Non-pigmented ciliary epithelial cell (primary cell): Measurements from ENCODE around the gene CLDN9.

Experiments
- DNase-seq: peaks from one replicate; pipeline ENCODE4 v3.0.0-alpha.2; 2010; ENCODE audit warnings: low read depth

The CLDN9 gene, protein sequence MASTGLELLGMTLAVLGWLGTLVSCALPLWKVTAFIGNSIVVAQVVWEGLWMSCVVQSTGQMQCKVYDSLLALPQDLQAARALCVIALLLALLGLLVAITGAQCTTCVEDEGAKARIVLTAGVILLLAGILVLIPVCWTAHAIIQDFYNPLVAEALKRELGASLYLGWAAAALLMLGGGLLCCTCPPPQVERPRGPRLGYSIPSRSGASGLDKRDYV

DNA sequence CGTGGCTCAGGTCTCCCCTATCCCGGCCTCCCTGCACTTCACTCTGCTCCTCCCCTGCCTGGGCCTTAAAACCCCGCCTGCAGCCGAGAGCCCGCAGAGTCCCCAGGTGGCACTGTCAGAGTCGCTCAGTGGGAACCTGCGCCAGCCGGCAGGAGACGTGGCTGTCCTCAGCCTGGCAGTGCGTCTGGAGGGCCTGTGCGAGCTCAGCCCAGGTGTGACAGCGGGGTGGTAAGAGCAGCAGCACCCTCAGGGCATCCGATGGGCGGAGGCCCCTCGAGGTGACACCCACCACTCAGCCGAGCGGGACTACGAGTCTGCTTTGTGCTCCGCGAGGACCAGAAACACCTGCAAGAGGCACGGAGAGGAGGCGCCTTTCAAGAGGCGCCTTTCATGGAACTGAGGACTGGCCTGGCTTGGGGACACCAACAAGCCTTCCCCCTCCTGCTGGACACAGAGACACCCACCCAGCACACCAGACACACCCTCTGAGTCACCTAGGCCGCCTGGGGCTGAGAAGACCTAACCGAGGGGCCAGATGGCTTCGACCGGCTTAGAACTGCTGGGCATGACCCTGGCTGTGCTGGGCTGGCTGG is at the start of gene CLDN9:
CLDN9 (plus strand) TSS at position 96 of the 593 bp plus-strand sequence; CDS start at position 536, 440 bp downstream.
- DNase-seq: no peak

DNA sequence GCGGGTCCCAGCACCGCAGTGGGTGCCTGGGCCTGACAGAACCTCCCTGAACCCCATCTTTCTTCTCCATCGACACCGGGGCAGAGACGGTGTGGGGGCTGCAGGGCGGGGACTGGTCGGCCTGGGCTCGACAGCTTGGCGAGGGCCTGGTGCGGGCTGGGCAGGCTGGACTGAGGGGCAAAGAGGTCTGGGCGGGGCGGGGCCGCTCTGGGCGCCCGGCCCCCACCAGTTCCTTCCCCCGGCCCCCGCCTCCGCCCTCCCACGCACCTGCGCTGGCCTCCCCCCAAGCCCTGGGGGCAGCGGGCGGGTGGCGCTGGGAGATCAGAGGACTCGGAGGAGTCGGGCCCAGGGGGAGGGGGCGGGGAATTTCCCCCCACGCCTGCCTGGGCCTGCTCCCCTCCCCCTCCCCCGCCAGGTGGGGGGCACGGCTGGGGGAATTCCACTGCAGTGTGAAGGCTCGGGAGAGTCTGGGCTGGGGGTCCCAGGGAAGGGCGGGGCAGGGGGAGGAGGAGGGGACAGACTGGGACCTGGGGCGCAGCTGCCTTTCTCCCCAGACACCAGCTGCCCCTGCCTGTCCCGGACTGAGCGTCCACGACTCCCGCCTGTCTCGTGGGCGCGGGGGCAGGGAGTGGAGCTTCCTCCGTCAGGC is 49.5 kb upstream of the CLDN9 start:
- DNase-seq: no peak

DNA sequence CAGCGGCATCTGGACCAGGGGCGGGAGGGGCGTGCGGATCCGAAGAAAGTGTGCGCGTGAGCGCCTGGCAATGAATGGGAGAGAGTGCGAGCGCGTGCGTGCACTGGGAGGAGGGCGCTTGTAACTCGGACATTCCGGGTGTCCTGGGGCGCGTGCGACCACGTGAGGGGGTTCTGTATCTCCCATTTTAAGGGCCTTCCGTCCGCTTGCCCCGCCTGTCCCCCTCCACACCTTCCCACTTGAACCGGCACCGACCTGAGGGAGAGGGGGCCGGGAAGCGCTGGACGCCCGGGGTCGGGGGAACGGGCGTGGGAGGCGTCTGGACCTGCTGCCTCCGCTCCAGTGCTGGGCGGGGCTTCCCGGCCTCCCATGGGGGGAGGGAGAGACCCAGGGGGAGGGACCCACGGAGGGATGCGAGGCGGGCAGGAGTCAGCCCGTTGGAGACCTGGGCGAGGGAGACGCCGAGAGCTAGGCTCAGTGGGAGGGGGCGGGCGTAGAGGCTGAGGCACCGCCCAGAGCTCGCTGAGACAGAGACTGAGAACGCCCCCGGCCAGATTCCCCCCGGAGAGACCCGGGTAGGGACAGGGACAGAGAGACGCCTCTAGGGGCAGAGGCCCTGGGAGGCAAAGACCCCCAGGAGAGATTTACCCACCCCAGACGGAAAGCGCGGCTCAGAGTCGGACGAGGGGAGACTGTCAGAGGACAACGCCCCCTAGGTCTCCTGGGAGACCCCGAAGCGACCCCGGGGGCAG is 48.8 kb upstream of the CLDN9 start, which contains the start of gene KREMEN2:
KREMEN2 (plus strand) TSS at position 553 of the 752 bp plus-strand sequence. CDS start 246 bp downstream, outside the sequence.
- no peak for DNase-seq

DNA sequence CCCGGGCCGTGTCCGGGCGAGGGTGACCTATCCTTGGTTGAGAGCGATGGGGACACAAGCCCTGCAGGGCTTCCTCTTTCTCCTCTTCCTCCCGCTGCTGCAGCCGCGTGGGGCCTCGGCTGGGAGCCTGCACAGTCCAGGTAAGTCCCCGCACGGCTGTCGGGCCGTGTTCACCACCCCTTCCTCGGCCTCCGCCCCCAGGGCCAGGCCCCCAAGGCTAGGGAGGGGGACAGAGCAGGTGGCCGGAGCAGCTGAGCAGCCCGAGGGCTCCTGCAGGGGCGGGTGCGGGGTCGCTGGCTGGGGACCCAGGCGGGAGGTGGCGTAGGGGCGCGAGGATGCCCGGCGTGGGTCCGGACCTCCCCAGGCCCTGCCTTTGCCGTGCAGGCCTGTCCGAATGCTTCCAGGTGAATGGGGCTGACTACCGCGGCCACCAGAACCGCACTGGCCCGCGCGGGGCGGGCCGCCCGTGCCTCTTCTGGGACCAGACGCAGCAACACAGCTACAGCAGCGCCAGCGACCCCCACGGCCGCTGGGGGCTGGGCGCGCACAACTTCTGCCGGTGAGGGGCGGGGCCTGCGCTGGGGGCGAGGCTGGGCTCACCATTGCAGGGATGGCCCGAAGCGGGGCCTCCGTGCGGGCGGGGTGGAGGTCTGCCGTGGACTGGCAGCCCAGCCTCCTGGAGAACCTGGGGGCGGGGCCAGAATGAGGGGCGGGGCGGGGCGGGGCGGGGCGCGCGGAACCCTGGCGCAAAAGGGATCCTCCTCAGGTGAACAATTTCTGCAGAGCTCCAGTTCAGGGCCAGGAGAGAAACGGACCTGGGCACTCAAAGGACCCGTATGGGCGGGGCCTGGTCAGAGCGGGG is 48.0 kb upstream of the CLDN9 start:
- DNase-seq: no peak

DNA sequence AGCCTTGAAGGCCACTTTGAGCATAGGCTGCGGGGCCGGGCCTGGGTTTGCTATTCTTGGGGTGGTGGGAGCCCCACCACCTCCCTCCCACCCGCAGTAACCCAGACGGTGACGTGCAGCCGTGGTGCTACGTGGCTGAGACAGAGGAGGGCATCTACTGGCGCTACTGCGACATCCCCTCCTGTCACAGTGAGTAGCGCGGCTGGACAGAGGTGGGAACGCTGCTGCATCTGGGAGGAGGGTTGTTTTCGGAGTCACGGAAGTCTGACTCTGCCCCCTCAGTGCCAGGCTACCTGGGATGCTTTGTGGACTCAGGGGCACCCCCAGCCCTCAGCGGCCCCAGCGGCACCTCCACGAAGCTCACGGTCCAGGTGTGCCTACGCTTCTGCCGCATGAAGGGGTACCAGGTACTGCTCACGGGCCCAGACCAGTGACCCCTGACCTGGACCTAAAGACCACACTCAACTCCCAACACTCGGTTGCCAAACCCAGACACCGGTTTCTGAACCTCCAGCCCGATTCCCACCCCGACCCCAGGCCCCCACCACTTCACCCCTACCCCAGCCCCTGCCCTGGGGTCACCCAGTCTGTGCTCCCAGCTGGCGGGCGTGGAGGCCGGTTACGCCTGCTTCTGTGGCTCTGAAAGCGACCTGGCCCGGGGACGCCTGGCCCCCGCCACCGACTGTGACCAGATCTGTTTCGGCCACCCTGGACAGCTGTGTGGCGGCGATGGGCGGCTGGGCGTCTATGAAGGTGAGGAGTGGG is 46.5 kb upstream of the CLDN9 start:
- DNase-seq: no peak

DNA sequence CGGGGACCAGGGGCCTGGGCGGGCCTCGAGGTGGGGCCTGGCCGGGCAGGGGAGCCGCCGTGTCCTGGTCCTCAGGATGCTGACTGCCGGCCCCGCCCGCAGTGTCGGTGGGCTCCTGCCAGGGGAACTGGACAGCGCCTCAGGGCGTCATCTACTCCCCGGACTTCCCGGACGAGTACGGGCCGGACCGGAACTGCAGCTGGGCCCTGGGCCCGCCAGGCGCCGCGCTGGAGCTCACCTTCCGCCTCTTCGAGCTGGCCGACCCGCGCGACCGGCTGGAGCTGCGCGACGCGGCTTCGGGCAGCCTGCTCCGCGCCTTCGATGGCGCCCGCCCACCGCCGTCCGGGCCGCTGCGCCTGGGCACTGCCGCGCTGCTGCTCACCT is 45.9 kb upstream of the CLDN9 start:
- DNase-seq: no peak

DNA sequence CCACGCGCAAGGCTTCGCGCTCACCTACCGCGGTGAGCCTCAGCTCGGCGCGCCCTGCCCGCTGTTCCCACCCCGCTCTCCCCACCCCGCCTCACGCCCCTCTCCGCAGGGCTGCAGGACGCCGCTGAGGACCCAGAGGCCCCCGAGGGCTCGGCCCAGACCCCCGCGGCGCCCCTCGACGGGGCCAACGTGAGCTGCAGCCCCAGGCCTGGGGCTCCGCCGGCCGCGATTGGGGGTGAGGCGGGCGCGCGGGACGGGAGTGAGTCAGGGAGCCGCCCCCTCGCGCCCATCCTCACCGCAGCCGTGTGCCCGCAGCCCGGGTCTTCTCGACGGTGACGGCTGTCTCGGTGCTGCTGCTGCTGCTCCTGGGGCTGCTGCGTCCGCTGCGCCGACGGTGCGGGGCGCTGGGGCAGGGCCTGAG is 45.5 kb upstream of the CLDN9 start:
- DNase-seq: no peak

DNA sequence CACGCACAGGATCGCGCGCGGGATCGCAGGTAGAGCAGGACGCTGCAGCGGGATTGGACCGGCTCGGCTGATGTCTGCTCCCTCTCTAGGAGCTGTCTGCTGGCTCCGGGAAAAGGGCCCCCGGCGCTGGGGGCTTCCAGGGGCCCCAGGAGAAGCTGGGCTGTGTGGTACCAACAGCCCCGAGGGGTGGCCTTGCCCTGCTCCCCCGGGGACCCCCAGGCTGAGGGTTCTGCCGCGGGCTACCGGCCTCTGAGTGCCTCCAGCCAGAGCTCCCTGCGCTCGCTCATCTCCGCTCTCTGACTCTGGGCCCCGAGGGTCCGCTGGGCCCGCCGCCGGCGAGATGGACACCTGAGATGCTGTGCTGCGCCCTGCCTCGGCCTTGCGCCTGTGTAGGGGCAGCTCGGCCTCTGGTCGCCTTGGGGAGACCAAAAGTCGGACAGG is 45.0 kb upstream of the CLDN9 start:
- no peak for DNase-seq

DNA sequence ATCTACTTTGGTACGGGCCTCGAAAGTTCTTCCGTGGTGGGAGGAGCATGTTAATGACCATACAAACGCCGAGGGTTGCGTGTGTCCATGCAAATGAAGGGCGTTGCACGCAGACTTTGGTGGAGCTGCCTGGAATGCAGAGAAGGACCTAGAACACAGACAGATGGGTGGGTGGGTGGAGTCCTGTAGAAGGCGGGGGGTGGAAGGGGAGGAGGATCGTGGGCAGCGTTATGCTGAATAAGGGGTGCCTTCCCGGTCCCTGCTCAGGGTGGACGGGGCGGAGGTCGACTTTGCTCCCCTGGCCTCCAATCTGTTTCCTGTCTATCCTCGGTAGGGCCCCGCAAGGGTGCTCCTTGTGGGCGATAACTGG is 44.4 kb upstream of the CLDN9 start:
- DNase-seq: no peak

DNA sequence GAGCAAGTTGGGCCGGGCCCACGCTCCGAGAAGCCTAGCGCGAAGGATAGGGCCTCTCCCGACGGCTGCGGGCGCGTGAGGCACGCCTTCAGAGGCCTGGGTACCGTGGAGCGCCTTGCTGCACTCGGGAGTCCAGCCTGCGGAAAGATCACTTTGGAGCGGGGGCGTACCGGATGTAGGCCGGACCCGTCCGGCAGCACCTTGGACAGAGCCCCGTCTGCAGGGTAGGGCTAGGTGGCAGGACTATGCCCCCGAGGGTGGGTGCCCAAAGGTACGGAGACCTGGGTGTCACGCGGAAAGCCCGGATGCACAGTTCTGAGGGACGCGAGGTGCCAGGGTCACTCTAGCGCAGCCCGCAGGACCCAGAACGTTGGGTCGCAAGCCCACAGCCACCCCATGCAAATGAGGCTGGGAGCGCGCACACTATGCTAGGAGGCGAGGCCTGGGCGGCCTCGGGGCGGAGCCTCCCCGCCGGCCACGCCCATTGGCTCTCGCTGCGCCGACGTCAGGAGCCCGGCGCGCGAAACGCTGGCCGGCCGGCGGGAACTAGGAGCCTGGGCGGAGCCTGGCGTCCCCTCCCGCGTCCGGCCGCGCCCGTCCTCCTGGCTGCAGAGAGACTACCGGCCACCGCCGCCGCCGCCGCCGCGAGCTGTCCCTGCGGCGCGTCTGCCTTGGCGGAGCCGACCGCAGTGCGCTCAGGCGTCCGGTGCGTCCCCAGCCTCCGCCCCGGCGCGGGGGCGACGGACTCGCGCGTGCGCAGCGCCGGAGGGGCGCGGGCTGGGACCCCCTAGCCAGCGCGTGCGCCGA is 43.8 kb upstream of the CLDN9 start, which contains the start of gene PAQR4:
PAQR4 (plus strand) TSS at position 611 of the 807 bp plus-strand sequence. CDS start 327 bp downstream, outside the sequence.
- DNase-seq: no peak

DNA sequence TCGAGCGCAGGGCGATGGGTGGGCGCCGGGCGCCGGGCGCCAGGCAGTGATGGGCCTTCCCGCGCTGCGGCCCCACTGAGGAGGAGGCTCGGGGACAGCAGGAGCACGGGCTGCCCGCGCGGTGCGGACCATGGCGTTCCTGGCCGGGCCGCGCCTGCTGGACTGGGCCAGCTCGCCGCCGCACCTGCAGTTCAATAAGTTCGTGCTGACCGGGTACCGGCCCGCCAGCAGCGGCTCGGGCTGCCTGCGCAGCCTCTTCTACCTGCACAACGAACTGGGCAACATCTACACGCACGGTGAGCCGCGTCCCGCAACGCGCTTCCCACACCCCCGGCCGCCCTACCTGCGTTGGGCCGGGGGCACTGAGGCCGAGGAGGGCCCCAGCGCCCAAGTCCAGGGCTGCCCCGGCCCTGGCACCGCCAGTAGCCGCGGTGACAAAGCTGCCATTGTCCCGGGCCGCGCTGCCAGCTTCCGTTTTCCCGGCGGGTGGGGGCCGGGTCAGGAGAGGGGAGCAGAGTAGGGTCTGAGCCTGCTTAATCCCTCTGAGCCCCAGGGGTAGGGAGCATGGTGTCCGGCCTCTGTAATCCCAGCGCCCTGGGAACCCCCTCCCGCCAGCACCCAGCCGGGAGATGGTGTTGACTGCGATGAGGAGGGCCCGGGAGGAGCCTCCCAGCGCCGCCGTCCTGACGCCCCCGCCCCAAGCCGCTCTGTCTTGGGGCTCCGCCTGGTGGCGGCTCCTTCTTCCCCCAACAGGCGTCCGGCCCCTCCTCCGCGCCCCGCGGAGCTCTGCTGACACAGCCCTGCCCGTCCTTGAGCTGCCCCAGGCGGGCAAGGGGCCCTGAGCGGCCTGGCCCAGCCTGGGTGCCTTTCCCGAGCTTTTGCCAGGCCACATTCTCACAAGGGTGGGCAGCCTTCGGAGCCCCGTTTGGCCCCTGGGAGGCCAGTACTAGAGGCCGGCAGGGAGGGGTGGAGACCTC is 42.9 kb upstream of the CLDN9 start:
- DNase-seq: no peak

DNA sequence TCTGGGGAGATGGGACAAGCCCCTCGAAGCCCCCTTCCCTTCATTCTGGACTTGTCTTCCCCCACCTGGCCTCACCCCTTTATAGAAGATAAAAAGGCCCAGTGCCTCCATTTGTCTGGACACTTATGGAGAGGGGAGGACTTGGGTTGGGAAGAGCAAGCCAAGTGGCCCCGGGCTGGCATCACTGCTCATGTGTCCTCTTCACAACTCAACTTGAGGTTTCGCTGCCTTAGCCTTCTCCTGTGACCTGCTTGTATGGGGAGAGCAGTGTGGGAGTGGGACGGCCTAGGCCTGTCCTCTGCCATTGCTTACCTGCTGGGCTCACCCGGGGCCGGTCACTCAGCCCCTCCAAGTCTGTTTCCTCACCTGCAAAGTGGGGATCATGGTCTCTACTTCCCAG is 42.2 kb upstream of the CLDN9 start:
- no peak for DNase-seq

DNA sequence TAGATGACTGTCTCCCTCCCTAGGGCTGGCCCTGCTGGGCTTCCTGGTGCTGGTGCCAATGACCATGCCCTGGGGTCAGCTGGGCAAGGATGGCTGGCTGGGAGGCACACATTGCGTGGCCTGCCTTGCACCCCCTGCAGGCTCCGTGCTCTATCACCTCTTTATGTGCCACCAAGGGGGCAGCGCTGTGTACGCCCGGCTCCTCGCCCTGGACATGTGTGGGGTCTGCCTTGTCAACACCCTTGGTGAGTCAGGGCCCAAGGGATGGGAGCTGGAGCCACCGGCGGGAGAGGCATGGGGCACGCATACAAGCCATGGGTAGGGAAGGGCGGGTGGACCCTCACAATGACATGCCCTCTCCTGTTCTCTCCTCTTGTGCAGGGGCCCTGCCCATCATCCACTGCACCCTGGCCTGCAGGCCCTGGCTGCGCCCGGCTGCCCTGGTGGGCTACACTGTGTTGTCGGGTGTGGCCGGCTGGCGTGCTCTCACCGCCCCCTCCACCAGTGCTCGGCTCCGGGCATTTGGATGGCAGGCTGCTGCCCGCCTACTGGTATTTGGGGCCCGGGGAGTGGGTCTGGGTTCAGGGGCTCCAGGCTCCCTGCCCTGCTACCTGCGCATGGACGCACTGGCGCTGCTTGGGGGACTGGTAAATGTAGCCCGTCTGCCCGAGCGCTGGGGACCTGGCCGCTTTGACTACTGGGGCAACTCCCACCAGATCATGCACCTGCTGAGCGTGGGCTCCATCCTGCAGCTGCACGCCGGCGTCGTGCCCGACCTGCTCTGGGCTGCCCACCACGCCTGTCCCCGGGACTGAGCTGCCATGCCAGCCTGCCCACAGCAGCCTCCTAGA is 41.4 kb upstream of the CLDN9 start:
- DNase-seq: no peak

DNA sequence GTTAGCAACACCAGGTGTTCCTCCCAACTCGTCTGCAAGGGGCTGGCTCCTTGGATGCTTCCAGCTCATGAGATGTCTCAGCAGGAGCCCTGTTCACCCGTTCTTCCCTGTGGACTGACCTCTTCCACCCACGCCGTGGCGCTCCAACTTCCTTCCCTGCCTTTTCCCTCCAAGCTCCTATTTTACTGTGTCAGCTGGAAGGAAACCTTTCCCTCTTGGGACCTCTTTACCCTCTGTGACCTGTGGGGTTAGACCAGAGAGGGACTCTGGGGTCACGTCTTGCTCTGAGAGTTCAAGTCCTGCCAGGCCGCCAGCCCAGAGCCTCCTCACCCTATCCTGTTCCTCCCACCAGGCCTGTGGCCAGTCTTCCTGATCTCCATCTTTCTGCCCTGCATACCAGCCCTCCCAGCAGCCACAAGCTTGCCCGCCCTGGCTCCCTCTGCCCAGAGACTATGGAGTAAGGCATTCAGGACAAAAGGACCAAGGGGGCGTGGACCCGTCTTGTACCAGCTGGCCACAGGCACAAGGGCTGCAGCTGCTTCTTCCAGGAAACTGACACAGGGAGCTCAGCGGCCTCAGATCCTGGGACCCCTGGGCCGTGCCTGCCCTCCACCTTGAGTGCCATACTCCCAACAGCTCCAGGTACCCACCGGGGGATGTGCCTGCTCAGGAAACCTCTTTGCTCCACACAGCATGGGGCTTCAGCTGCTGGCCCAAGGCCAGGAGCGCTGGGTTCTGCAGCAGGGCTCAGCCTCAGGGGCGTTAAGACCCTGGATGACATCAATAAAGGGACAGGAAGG is 40.5 kb upstream of the CLDN9 start:
- no peak for DNase-seq

DNA sequence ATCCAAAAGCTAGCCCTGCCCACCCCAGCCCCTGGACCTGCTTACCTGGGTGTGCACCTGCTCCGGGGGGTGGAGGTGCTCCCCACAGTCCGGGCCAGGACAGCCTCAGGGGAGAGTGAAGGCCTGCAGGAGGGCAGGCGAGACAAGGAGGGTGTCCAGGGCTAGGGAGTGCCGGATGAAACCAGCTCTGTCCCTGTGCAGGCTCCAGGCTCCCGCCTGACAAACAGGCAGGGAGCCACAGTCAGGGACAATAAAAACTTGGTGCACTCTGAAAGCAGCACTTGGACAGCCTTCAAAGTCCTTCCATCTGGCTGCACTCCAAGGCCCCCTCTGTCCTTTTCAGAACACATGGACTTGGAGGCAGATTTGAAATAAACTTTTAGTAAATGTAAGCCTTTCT is 39.6 kb upstream of the CLDN9 start:
- no peak for DNase-seq

DNA sequence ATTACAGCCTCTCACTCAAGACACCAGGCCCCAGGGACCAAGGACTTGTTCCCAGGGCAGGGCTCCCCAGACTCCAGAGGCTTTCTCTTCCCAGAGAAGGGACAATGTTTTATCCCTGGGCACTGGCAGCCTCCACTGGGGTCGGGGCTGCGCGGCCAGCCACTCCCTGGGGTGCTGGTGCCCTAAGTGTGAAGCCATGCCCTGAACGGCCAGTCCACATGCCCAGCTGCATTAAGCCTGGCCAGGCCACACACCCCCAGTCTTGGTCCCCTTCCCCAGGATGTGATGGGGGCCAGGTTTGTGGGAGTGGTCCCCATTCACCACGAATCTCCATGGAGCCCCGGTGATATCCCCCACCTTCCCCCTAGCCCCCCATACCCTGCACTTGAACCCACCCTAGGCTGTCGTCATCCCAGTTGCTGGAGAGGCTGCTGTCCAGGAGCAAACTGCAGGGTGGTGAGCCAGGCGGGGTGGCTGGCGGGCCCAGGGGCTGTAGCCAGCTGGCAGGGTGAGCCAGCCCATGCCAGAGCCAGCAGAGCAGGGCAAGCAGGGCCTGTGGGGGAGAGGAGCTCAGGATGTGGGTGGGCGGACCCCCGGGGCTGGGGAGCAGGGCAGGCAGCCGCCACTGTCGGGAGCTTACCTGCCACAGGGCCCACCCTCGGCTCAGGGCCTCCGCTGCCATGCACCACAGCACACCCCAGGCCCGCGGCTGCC is 39.0 kb upstream of the CLDN9 start:
- DNase-seq: no peak
